Caco-2 (cell line): ENCODE measurements around the gene FUBP1. TPM values are rescaled to one million over a fixed set of nuclear protein-coding genes. Genes with fewer than 3 reads are reported as not detected.

Experiments
- BruUV-seq: library from RNA; stranded (reverse); fragments of 400-500 nt; replicated peaks from 2 replicates; lab custom pipeline; 2021; lab: Mats Ljungman, UMichigan
- CTCF ChIA-PET: fragments of 300-600 bp; sonication (Branson Sonifier 250); formaldehyde crosslinking; loops from one replicate; lab custom pipeline; 2022; ENCODE audit warnings: antibody characterized with exemption; lab: Charles Lee
- POLR2A ChIA-PET: fragments of 300-600 bp; sonication (Branson Sonifier 250); formaldehyde crosslinking; loops from one replicate; lab custom pipeline; 2022; ENCODE audit warnings: antibody characterized with exemption; lab: Charles Lee
- DNase-seq, 2 experiments: peaks; one replicate each; pipeline versions ENCODE4 v3.0.0 to v3.0.0-alpha.2; 2020 to 2022
- H3K27me3 ChIP-seq: replicated peaks from 2 replicates; pipeline ENCODE4 v1.6.0; 2011; ENCODE audit warnings: low read length; ENCODE audit not compliant: control insufficient read depth, insufficient read depth
- H3K36me3 ChIP-seq: 2 replicates; pipeline ENCODE4 v1.5.1; 2011; ENCODE audit warnings: low read length; ENCODE audit not compliant: control insufficient read depth, insufficient read depth
- H3K4me1 ChIP-seq: fragments of 250-450 bp; sonication (Bioruptor Pico); 2 replicates; pipeline ENCODE4 v1.5.1; 2020; ENCODE audit warnings: mild to moderate bottlenecking
- H3K4me3 ChIP-seq: 2 replicates; pipeline ENCODE4 v1.5.1; 2011; ENCODE audit warnings: low read depth, mild to moderate bottlenecking, control low read depth, low read length
- H3K9me3 ChIP-seq: fragments of 250-450 bp; sonication (Bioruptor Pico); 2 replicates; pipeline ENCODE4 v1.5.1; 2020; ENCODE audit warnings: mild to moderate bottlenecking, moderate library complexity
- H3K27ac Mint-ChIP-seq: one replicate; pipeline ENCODE4 v1.8.0; 2022; ENCODE audit warnings: mixed read lengths; ENCODE audit not compliant: unreplicated experiment
- H3K27me3 Mint-ChIP-seq: one replicate; pipeline ENCODE4 v1.8.0; 2022; ENCODE audit warnings: mixed read lengths; ENCODE audit not compliant: insufficient read depth, unreplicated experiment
- H3K36me3 Mint-ChIP-seq: one replicate; pipeline ENCODE4 v1.8.0; 2022; ENCODE audit warnings: mild to moderate bottlenecking, mixed read lengths; ENCODE audit not compliant: insufficient read depth, unreplicated experiment
- H3K4me1 Mint-ChIP-seq: one replicate; pipeline ENCODE4 v1.8.0; 2022; ENCODE audit warnings: low read depth, mixed read lengths; ENCODE audit not compliant: unreplicated experiment
- H3K4me3 Mint-ChIP-seq: one replicate; pipeline ENCODE4 v1.8.0; 2022; ENCODE audit warnings: mild to moderate bottlenecking, moderate library complexity, mixed read lengths; ENCODE audit not compliant: unreplicated experiment
- H3K9me3 Mint-ChIP-seq: one replicate; pipeline ENCODE4 v1.8.0; 2022; ENCODE audit warnings: mixed read lengths; ENCODE audit not compliant: unreplicated experiment
- intact Hi-C: fragments of 100-400 bp; cut with micrococcal nuclease; formaldehyde crosslinking; loops from one replicate; pipeline ENCODE4 v1.10.0; 2022; ENCODE audit not compliant: unreplicated experiment
- total RNA-seq: library from RNA; stranded (reverse); gene quantifications from 2 replicates; pipeline ENCODE4 v1.2.3, GENCODE V29; 2022
- TF ChIP-seq, protein P1 (sequence below), 2 experiments: fragments of 200-600 bp in 1 of 2; IDR thresholded peaks; 1 replicate in 1 of 2; 2 replicates in 1 of 2; pipeline versions ENCODE4 v1.5.1 to v1.8.0; 2011 to 2022; ENCODE audit warnings: antibody characterized with exemption in 1 of 2, control low read depth in 1 of 2, inconsistent platforms in 1 of 2, low read depth in 1 of 2, low read length in 1 of 2, mild to moderate bottlenecking in 1 of 2, moderate library complexity in 1 of 2; ENCODE audit not compliant: insufficient read depth in 1 of 2, severe bottlenecking in 1 of 2, unreplicated experiment in 1 of 2

The FUBP1 gene
- total RNA-seq, 1 experiment from 2014 or later, result 90.1 TPM

DNA sequence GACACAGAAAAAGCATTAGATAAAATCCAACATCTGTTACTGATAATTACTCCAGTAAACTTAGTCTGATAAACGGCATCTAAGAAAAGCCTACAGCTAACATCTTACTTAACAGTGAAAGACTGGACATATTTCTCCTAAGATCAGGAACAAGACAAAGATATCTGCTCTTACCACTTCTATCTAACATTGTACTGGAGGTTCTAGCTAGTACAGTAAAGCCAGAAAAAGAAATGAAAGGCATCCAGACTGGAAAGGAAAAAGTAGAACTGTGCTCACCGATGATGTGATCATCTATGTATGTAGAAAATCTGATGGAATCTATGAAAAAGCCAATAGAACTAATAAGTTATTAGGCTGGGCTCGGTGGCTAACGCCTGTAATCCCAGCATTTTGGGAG lies 68.8 kb downstream of the FUBP1 start:
- BruUV-seq, result no TSS peak
- Histone ChIP-seq H3K36me3 (no peaks in the 10 kb centered on the region), H3K4me3 (no peak overlapping the region), H3K9me3 (no peaks in the 10 kb centered on the region), H3K4me1 (no peaks in the 10 kb centered on the region), H3K27me3 (no peaks in the 10 kb centered on the region)
- Mint-ChIP-seq H3K4me1 (no peaks in the 10 kb centered on the region), H3K36me3 (no peaks in the 10 kb centered on the region), H3K27ac (no peak overlapping the region), H3K9me3 (no peaks in the 10 kb centered on the region), H3K27me3 (no peaks in the 10 kb centered on the region), H3K4me3 (no peak overlapping the region)
- TF ChIP-seq, protein P1, sequence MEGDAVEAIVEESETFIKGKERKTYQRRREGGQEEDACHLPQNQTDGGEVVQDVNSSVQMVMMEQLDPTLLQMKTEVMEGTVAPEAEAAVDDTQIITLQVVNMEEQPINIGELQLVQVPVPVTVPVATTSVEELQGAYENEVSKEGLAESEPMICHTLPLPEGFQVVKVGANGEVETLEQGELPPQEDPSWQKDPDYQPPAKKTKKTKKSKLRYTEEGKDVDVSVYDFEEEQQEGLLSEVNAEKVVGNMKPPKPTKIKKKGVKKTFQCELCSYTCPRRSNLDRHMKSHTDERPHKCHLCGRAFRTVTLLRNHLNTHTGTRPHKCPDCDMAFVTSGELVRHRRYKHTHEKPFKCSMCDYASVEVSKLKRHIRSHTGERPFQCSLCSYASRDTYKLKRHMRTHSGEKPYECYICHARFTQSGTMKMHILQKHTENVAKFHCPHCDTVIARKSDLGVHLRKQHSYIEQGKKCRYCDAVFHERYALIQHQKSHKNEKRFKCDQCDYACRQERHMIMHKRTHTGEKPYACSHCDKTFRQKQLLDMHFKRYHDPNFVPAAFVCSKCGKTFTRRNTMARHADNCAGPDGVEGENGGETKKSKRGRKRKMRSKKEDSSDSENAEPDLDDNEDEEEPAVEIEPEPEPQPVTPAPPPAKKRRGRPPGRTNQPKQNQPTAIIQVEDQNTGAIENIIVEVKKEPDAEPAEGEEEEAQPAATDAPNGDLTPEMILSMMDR (IDR thresholded peaks at IDR 0.05; ENCODE audit: insufficient read depth in 1 of 2, low read depth in 1 of 2, low read length in 1 of 2, severe bottlenecking in 1 of 2, unreplicated experiment in 1 of 2), result no peak
- CTCF ChIA-PET, result no interaction called here
- POLR2A ChIA-PET, result no interaction called here
- no peak for DNase-seq
- intact Hi-C loops, result no loop called here

DNA sequence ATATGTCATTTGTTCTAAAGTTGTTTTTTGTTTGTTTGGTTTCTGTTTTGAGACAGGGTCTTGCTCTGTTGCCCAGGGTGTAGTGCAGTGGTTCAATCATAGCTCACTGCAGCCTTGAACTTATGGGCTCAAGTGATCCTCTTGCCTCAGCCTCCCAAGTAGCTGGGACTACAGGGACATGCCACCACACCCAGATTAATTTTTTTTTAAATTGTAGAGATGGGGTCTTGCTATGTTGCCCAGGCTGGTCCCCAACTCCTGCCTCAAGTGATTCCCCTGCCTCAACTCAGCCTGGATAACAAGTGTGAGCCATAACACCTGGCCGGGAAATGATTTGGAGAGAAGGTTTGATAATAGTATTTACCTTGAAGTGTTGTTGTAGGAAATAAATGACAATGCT lies 72.2 kb downstream of the FUBP1 start:
- Histone ChIP-seq H3K9me3 (no peaks in the 10 kb centered on the region), H3K4me3 (no peak overlapping the region), H3K27me3 (no peaks in the 10 kb centered on the region), H3K36me3 (no peaks in the 10 kb centered on the region), H3K4me1 (no peaks in the 10 kb centered on the region)
- POLR2A ChIA-PET, result no interaction called here
- no peaks in the 10 kb centered on the region for H3K36me3 Mint-ChIP-seq
- no peaks in the 10 kb centered on the region for H3K27me3 Mint-ChIP-seq
- CTCF ChIA-PET, result no interaction called here
- H3K27ac Mint-ChIP-seq, result no peak overlapping the region
- intact Hi-C loops, result loop anchor here (10.0 kb wide), 2 partner anchors 162 to 222 kb away; partner anchors contain the start of gene ZZZ3
- no peaks in the 10 kb centered on the region for H3K4me1 Mint-ChIP-seq
- DNase-seq, result no peak
- H3K4me3 Mint-ChIP-seq, result no peak overlapping the region
- TF ChIP-seq, protein P1 (IDR thresholded peaks at IDR 0.05; ENCODE audit: insufficient read depth in 1 of 2, low read depth in 1 of 2, low read length in 1 of 2, severe bottlenecking in 1 of 2, unreplicated experiment in 1 of 2), result no peak
- BruUV-seq, result no TSS peak
- H3K9me3 Mint-ChIP-seq, result no peaks in the 10 kb centered on the region

DNA sequence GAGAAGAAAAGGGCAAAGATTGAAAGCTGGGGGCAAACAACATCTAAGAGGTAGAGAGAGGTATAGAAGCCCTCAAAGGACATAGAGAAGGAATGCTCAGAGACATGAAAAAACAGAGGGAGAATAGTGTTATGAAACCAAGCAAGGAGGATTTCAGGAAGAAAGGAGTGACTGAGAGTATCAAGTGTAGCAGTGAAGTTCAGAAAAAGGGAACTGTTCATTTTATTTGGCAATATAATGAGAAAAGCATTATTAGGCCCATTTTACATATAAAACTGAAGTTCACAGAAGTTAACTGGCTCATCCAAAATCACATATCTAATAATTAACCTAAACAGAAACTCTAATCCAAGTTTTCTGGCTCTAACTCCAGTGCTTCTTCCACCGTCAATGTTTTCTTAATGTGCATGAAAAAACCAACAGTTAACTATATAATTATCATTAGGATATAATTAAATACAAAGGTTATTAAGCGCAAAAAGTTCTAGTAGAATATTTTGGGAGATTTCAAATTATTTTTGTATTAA lies 72.8 kb downstream of the FUBP1 start:
- H3K4me3 ChIP-seq, result no peak overlapping the region
- H3K4me3 Mint-ChIP-seq, result no peak overlapping the region
- BruUV-seq, result no TSS peak
- TF ChIP-seq, protein P1 (IDR thresholded peaks at IDR 0.05; ENCODE audit: insufficient read depth in 1 of 2, low read depth in 1 of 2, low read length in 1 of 2, severe bottlenecking in 1 of 2, unreplicated experiment in 1 of 2), result no peak
- no peaks in the 10 kb centered on the region for H3K4me1 Mint-ChIP-seq
- no peaks in the 10 kb centered on the region for H3K36me3 ChIP-seq
- CTCF ChIA-PET, result no interaction called here
- POLR2A ChIA-PET, result no interaction called here
- no peak for DNase-seq
- H3K27me3 Mint-ChIP-seq, result no peaks in the 10 kb centered on the region
- no peaks in the 10 kb centered on the region for H3K9me3 ChIP-seq
- no peak overlapping the region for H3K27ac Mint-ChIP-seq
- intact Hi-C loops, result loop anchor here (10.0 kb wide), 2 partner anchors 161 to 221 kb away; partner anchors contain the start of gene ZZZ3
- no peaks in the 10 kb centered on the region for H3K27me3 ChIP-seq
- no peaks in the 10 kb centered on the region for H3K36me3 Mint-ChIP-seq
- no peaks in the 10 kb centered on the region for H3K4me1 ChIP-seq
- no peaks in the 10 kb centered on the region for H3K9me3 Mint-ChIP-seq
